Measurements from ENCODE around the gene HSPB3.
"Not testable (repeated sequence)": the region's sequence is repeated elsewhere in the genome, so short reads cannot be mapped to it uniquely, and the experiment has no call there.

HSPB3 gene

DNA sequence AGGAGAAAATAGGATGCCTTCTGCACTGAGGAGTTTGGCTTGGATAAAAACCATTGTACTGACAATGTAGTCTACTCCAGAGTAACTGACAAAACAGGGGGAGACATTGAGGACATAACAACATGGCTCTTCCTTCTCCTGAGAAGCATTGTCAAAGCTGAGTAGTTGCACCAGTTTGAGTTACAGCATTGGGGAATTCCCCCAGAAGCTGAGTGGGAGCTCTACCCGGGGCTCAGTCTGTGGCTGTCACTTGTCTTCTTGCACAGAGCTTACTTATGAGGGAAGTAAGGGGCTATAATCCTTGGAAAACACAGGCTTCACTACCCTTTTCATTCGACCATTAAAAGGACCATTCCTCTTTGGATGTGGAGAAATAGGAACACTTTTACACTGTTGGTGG is 21.2 kb downstream of the HSPB3 start:
- ChIA-PET CTCF (interaction anchor here (0.7 to 1.0 kb wide), 2 partner anchors 11 to 13 kb away, joined by 3 read pairs; no protein-coding TSS in a partner anchor), POLR2A (no interaction called here)

DNA sequence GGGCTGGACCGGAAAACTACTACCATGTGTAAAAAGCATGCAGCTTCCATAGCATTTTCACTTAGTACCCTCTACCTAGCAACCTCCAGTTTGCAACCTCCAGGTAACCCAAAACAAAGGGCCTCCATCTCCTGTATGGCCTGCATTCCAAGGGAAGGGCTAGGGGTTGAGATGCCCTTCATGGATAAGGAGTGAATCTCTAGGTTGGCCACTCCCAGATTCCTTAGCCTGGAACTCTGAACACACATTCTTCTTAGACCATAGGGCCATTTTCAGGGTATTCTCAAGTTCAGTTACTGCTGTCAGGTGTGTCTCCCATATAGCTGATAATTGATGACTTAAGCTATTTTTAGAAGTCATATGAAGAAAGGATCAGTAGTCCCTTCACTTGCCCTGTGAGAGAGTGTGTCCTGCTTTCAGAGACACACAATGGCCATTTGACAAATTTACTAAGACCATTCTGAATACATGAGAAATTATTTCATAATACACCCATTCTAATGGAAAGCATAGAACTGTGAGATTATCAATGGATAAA is 22.5 kb downstream of the HSPB3 start:
- no peak for DNase-seq (ENCODE audit: extremely low spot score)
- ChIA-PET POLR2A (no interaction called here), CTCF (interaction anchor here (1.6 kb wide), 1 partner anchor 22 kb away, joined by 3 read pairs; no protein-coding TSS in a partner anchor)
- no peak for TF ChIP-seq CTCF (IDR thresholded peaks at IDR 0.05; ENCODE audit: control extremely low read depth, extremely low read depth, low read depth, missing control alignments)

More for the DNA sequence above, 21.2 kb downstream of the HSPB3 start:
- no peak for TF ChIP-seq CTCF (IDR thresholded peaks at IDR 0.05; ENCODE audit: control extremely low read depth, extremely low read depth, low read depth, missing control alignments)
- no peak for DNase-seq (ENCODE audit: extremely low spot score)

DNA sequence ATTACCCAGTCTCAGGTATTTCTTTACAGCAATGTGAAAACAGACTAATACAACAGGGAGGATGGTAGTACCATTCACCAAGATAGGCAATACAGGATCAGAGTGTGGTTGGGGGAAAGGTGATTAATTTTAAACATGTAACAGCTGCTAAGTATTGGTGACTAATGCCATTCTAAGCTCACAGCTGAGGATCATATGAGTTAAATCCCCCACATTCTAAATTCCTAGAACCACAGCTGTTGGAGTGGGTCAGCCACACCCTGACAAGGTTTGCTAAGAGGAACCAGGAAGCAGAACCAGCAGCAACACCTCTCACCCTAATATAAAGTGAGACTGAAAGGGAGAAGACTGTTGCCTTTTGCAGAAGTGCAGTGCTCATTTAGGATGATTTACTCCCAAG is 24.8 kb downstream of the HSPB3 start:
- no peak for DNase-seq (ENCODE audit: extremely low spot score)
- no peak for TF ChIP-seq CTCF (IDR thresholded peaks at IDR 0.05; ENCODE audit: control extremely low read depth, extremely low read depth, low read depth, missing control alignments)
- POLR2A ChIA-PET = no interaction called here
- CTCF ChIA-PET = interaction anchor here (2.5 to 3.1 kb wide), 3 partner anchors 9 to 12 kb away, joined by 9 to 22 read pairs (median 10); no protein-coding TSS in a partner anchor

DNA sequence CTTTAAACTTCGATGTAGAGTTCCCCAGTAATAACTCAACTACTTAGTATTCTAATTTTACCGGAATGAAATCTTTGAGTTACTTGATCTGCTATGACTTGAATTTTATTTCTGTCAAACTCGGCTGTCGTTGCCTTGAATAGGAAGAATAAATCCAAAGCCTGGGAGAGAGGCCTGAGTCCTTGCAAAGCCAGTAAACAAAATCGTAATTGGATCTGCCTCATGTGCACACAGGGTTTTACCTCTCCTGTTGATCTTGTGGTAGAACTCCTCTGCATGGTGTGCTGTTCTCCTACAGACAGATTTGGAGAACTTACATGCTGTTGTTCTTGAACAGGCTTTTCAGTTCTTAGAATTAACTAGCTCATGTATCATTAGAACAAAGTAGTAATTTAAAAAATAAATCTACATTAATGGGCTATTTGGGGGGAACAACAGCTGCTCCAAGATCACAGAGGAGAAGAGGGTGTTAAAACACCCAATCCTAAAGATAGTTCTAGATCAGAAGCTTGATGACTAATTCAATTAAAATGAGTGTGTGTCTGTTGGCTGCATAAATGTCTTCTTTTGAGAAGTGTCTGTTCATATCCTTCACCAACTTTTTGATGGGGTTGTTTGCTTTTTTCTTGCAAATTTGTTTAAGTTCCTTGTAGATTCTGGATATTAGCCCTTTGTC is 28.9 kb downstream of the HSPB3 start:
- CTCF ChIA-PET = interaction anchor here (2.1 kb wide), 1 partner anchor 241 kb away, joined by 7 read pairs; no protein-coding TSS in a partner anchor
- POLR2A ChIA-PET = interaction anchor here (0.6 kb wide), 1 partner anchor 174 kb away, joined by 3 read pairs; the partner anchor contains the start of gene ARL15
- no peak for TF ChIP-seq CTCF (IDR thresholded peaks at IDR 0.05; ENCODE audit: control extremely low read depth, extremely low read depth, low read depth, missing control alignments)
- DNase-seq (ENCODE audit: extremely low spot score) = no peak

DNA sequence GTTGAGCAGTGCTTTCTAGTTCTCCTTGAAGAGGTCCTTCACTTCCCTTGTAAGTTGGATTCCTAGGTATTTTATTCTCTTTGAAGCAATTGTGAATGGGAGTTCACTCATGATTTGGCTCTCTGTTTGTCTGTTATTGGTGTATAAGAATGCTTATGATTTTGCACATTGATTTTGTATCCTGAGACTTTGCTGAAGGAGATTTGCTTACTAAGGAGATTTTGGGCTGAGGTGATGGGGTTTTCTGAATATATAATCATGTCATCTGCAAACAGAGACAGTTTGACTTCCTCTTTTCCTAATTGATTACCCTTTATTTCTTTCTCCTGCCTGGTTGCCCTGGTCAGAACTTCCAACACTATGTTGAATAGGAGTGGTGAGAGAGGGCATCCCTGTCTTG is 30.2 kb downstream of the HSPB3 start:
- DNase-seq (ENCODE audit: extremely low spot score); CTCF ChIA-PET; POLR2A ChIA-PET: not testable (repeated sequence)

- POLR2A ChIA-PET; DNase-seq (ENCODE audit: extremely low spot score): not testable (repeated sequence)
- CTCF ChIA-PET = interaction anchor here (0.8 to 6.5 kb wide), 49 partner anchors 10 to 1032 kb away, joined by 3 to 70 read pairs (median 4); partner anchors contain the start of genes HSPB3 and SNX18
These were observed 34.1 kb downstream of the HSPB3 start for GRCh38 chr5:54489648-54489979.

- CTCF ChIA-PET = interaction anchor here (1.1 to 6.5 kb wide), 7 partner anchors 10 to 376 kb away, joined by 3 to 70 read pairs (median 4); partner anchors contain the start of gene SNX18
- no peak for DNase-seq (ENCODE audit: extremely low spot score)
- TF ChIP-seq CTCF (IDR thresholded peaks at IDR 0.05; ENCODE audit: control extremely low read depth, extremely low read depth, low read depth, missing control alignments) = no peak
- POLR2A ChIA-PET = no interaction called here
These were observed 35.8 kb downstream of the HSPB3 start for GRCh38 chr5:54491326-54491725.
